Breast epithelium (tissue), 4 donors: ENCODE data around the gene RAX2. TPM values are rescaled to one million over a fixed set of nuclear protein-coding genes. Genes with fewer than 3 reads are reported as not detected.
"Not testable (repeated sequence)": the region's sequence is repeated elsewhere in the genome, so short reads cannot be mapped to it uniquely, and the experiment has no call there.

ENCODE experiments used
- DNase-seq, 2 donors: peaks; one replicate each; pipeline ENCODE4 v3.0.0-alpha.2; 2019; ENCODE audit warnings: low spot score in 2 of 2
- H3K27ac ChIP-seq, 2 donors: fragments of 200-600 bp; sonication (generic) in 1 of 2; one replicate each; pipeline ENCODE4 v1.5.1; 2016 to 2019; ENCODE audit warnings: mild to moderate bottlenecking in 1 of 2
- H3K27me3 ChIP-seq, 2 donors: fragments of 200-600 bp; sonication (generic) in 1 of 2; one replicate each; pipeline versions ENCODE4 v1.5.1 to v1.6.0; 2017 to 2019; ENCODE audit warnings: control low read depth in 1 of 2, mild to moderate bottlenecking in 1 of 2
- H3K36me3 ChIP-seq: fragments of 200-600 bp; one replicate; pipeline ENCODE4 v1.5.1; 2019
- H3K4me1 ChIP-seq, 2 donors: fragments of 200-600 bp; sonication (generic); one replicate each; pipeline ENCODE4 v1.5.1; 2016 to 2019; ENCODE audit warnings: control low read depth in 1 of 2
- H3K4me3 ChIP-seq, 3 donors: fragments of 200-600 bp; sonication (generic); 1 replicate in 2 of 3; 2 replicates in 1 of 3; pipeline ENCODE4 v1.5.1; 2016 to 2019; ENCODE audit warnings: mild to moderate bottlenecking in 3 of 3, moderate library complexity in 2 of 3
- H3K9me3 ChIP-seq, 2 donors: fragments of 200-600 bp; sonication (generic) in 1 of 2; one replicate each; pipeline ENCODE4 v1.5.1; 2016 to 2019; ENCODE audit warnings: control low read depth in 1 of 2
- POLR2A ChIP-seq: fragments of 450-650 bp; IDR thresholded peaks from one replicate; pipeline ENCODE4 v1.6.1; 2016; ENCODE audit warnings: antibody characterized with exemption, mild to moderate bottlenecking, moderate library complexity
- POLR2AphosphoS5 ChIP-seq, 3 donors: sonication (generic); formaldehyde crosslinking; IDR thresholded peaks; one replicate each; pipeline ENCODE4 v1.6.1; 2017; ENCODE audit warnings: antibody characterized with exemption in 3 of 3
- intact Hi-C: fragments of 100-400 bp; cut with DNase I; formaldehyde crosslinking; loops from one replicate; pipeline ENCODE4 v1.15.1; 2023; ENCODE audit warnings: low total_unique reads
- total RNA-seq, 3 donors: library from RNA; depleted of rRNA; stranded (reverse); fragments of >200 nt; gene quantifications; one replicate each; pipeline ENCODE4 v1.1.0, GENCODE V29; 2016
- TF ChIP-seq, protein P1 (sequence below), 3 donors: fragments of 450-650 bp; IDR thresholded peaks; one replicate each; pipeline ENCODE4 v1.5.1; 2016 to 2017; ENCODE audit warnings: antibody characterized with exemption in 3 of 3, mild to moderate bottlenecking in 3 of 3, moderate library complexity in 3 of 3

The RAX2 gene
- total RNA-seq, 3 donors from 2014 or later: 0.66 TPM; not detected in 2

DNA sequence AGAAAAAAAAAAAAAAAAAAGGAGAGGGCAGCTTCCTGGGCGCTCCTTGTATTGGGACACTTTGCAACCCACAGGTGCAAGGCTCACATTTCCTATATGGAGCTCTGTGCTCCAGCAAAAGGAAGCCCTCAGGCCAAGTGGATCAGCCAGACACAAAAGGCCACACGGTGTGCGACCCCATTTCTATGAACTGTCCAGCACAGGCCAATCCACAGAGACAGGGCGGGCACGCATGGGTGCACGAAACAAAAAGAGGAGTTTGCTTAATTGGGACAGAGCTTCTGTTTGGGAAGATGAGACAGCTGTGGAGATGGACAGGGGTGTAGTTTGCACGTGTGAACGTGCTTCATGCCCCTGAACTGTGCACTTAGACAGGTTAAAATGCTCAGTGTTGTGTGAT is 45.7 kb upstream of the RAX2 start:
- H3K9me3 ChIP-seq: no peaks in the 10 kb centered on the region
- no peak for DNase-seq
- peaks cover 0 to 5% of the 10 kb centered on the region in 2 donors for H3K27me3 ChIP-seq
- no peak overlapping the region for H3K27ac ChIP-seq
- no peaks in the 10 kb centered on the region for H3K36me3 ChIP-seq
- no peak overlapping the region for H3K4me3 ChIP-seq
- H3K4me1 ChIP-seq: no peaks in the 10 kb centered on the region
- TF ChIP-seq, protein P1, sequence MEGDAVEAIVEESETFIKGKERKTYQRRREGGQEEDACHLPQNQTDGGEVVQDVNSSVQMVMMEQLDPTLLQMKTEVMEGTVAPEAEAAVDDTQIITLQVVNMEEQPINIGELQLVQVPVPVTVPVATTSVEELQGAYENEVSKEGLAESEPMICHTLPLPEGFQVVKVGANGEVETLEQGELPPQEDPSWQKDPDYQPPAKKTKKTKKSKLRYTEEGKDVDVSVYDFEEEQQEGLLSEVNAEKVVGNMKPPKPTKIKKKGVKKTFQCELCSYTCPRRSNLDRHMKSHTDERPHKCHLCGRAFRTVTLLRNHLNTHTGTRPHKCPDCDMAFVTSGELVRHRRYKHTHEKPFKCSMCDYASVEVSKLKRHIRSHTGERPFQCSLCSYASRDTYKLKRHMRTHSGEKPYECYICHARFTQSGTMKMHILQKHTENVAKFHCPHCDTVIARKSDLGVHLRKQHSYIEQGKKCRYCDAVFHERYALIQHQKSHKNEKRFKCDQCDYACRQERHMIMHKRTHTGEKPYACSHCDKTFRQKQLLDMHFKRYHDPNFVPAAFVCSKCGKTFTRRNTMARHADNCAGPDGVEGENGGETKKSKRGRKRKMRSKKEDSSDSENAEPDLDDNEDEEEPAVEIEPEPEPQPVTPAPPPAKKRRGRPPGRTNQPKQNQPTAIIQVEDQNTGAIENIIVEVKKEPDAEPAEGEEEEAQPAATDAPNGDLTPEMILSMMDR (IDR thresholded peaks at IDR 0.05): no peak
- TF ChIP-seq POLR2AphosphoS5 (IDR thresholded peaks at IDR 0.05): no peak
- intact Hi-C loops: no loop called here

DNA sequence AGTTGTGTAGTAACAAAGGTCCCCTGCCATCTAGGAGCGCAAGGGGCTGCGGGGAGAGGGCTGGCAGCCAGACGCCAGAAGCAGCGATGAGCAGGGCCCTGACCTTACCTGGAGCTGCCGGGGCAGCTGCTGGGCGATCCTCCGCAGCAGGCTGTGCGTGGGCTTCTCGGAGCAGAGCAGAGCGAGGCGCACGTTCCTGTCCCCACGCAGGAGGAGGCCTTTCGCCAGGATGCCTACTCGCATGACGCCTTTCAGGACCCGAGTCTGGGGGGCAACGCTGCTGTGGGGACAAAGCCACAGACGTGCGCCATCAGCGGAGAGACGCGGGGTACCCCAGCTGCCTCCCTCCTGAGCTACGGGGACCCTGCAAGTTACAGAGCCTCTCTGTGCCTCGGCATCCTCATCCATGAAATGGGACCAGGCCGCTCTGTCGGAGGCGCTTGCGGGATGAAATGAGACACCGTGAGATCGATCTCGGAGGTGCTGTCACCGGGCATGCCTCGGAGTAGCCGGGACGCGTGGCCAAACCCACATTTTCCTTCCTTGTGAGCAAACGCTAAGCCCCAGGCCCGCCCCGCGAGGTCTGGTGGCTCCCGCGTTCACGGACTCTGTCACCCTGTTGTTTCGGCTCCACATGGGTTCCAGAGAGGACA is 44.7 kb upstream of the RAX2 start:
- no peaks in the 10 kb centered on the region for H3K9me3 ChIP-seq
- H3K27ac ChIP-seq: no peak overlapping the region
- no peak overlapping the region for H3K4me3 ChIP-seq
- DNase-seq: no peak
- no peaks in the 10 kb centered on the region for H3K4me1 ChIP-seq
- TF ChIP-seq POLR2A: no peak
- TF ChIP-seq, protein P1 (IDR thresholded peaks at IDR 0.05): no peak
- intact Hi-C loops: no loop called here
- no peaks in the 10 kb centered on the region for H3K27me3 ChIP-seq
- H3K36me3 ChIP-seq: no peaks in the 10 kb centered on the region

DNA sequence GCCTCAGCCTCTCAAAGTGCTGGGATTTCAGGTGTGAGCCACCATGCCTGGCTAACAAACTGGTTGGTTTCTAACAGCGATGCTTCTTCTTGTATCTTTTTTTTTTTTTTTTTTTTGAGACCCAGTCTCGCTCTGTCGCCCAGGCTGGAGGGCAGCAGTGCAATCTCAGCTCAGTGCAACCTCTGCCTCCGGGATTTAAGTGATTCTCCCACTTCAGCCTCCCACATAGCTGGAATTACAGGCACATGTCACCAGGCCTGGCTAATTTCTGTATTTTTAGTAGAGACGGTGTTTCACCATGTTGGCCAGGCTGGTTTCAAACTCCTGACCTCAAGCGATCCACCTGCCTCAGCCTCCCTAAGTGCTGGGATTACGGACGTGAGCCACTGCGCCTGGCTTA is 44.1 kb upstream of the RAX2 start:
- H3K4me1 ChIP-seq, H3K9me3 ChIP-seq, H3K4me3 ChIP-seq, DNase-seq, H3K27ac ChIP-seq, H3K36me3 ChIP-seq, H3K27me3 ChIP-seq, intact Hi-C loops: not testable (repeated sequence)

DNA sequence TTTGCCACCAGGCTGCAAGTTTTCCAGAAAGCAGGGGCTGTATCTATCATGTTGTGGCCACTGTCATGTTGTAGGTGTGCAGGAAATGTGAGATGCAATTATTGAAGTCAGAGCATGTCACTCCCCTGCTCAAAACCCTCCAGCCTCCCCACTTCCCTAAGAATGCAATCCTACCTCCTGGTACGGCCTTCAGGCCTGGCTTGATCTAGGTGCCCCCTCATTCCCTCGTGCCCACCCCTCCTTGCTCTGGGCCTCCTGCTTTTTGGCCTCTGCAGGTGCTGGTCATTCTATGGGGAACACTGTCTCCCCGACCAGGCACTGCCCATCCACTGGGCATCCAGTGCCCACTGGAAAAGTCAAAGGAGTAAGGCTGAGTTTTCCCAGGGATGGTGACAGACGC is 42.6 kb upstream of the RAX2 start:
- H3K4me1 ChIP-seq: no peaks in the 10 kb centered on the region
- H3K27me3 ChIP-seq: peaks cover 0 to 4% of the 10 kb centered on the region in 2 donors
- no peaks in the 10 kb centered on the region for H3K9me3 ChIP-seq
- TF ChIP-seq POLR2A (no peak), POLR2AphosphoS5 (IDR thresholded peaks at IDR 0.05) (no peak)
- TF ChIP-seq, protein P1 (IDR thresholded peaks at IDR 0.05): no peak
- H3K4me3 ChIP-seq: no peak overlapping the region
- intact Hi-C loops: no loop called here
- no peak overlapping the region for H3K27ac ChIP-seq
- H3K36me3 ChIP-seq: no peaks in the 10 kb centered on the region
- no peak for DNase-seq

DNA sequence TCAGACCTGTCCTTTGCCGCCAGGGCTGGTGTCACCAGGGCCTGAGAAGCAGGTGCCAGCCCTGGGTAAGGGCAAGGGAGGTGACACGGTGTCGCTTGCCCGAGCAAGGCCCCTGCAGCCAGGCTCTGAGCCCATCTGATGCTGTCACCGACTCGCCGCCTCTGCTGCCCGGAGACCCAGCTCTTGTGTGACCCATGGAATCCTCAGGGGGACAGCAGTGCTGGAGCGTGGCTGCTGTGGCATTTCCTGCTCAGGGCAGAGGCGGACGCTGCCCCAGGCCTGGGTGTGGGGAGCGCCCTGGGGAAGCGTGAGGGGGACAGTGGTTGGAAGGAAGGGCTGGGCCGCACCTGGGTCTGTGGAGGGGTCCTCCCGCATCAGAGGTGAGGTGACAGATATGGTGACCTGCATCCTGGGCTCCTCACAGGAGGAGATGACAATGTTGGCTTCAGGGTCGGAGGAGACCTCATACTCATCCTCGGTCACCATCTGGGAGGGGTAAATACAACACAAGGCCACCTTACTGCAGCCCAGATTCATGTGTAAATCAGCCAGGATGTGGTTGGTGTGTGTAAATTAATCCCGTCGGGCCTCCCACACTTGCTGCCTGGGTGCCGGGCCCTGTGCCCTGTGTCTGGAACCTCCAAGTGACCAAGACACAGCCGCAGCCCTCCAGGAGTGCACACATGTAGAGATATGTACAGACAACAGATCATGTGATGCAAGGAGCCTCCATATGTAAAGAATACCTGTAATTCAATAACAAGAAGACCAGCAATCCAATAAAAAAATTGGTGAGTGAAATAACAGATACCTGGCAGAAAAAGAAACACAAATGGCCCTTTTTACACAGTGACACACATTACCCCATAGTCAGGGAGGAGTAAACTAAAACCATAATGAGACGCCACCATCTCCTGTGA is 41.7 kb upstream of the RAX2 start:
- Histone ChIP-seq H3K4me1 (no peaks in the 10 kb centered on the region), H3K27ac (no peak overlapping the region), H3K27me3 (peaks cover 0 to 4% of the 10 kb centered on the region in 2 donors), H3K4me3 (no peak overlapping the region), H3K9me3 (no peaks in the 10 kb centered on the region), H3K36me3 (no peaks in the 10 kb centered on the region)
- TF ChIP-seq, protein P1 (IDR thresholded peaks at IDR 0.05): no peak
- TF ChIP-seq POLR2AphosphoS5 (IDR thresholded peaks at IDR 0.05): no peak
- TF ChIP-seq POLR2A: no peak
- no peak for DNase-seq
- intact Hi-C loops: no loop called here
